Endothelial cell of umbilical vein (primary cell): Measurements from ENCODE around the gene MLEC. TPM values are rescaled to one million over a fixed set of nuclear protein-coding genes. Genes with fewer than 3 reads are reported as not detected.

Experiments
- BruUV-seq: library from RNA; stranded (reverse); fragments of 400-500 nt; replicated peaks from 2 replicates; lab custom pipeline; 2021; lab: Mats Ljungman, UMichigan
- CTCF ChIA-PET: fragments of 300-600, 350-600 bp; sonication (Branson Sonifier 250); formaldehyde crosslinking; loops from one replicate; lab custom pipeline; 2021; ENCODE audit warnings: antibody characterized with exemption, inconsistent platforms; lab: Charles Lee
- POLR2A ChIA-PET: fragments of 300-600, 350-600 bp; sonication (Branson Sonifier 250); formaldehyde crosslinking; loops from one replicate; lab custom pipeline; 2021; ENCODE audit warnings: antibody characterized with exemption, inconsistent platforms; lab: Charles Lee
- DNase-seq: peaks from one replicate; pipeline ENCODE4 v3.0.0-alpha.2; 2011; ENCODE audit warnings: low read depth, low spot score
- FAIRE-seq: peaks from 2 replicates; lab custom pipeline; 2011; peaks lifted over from hg19 to GRCh38; lab: Jason Lieb, UNC
- H2AFZ ChIP-seq: 2 replicates; pipeline ENCODE4 v1.6.0; 2012; ENCODE audit warnings: low read depth, low read length, control low read depth, inconsistent platforms
- H3K27ac ChIP-seq: 2 replicates; pipeline ENCODE4 v1.5.1; 2011; ENCODE audit warnings: low read depth, mild to moderate bottlenecking, control low read depth, low read length, moderate library complexity; ENCODE audit not compliant: insufficient read depth
- H3K27me3 ChIP-seq, 2 experiments: 2 replicates each; pipeline versions ENCODE4 v1.6.0 to v1.6.1; 2011; ENCODE audit warnings: low read length in 2 of 2, mixed read lengths in 1 of 2; ENCODE audit not compliant: control insufficient read depth in 2 of 2, insufficient read depth in 2 of 2
- H3K36me3 ChIP-seq, 2 experiments: 2 replicates in 1 of 2; 3 replicates in 1 of 2; pipeline ENCODE4 v1.5.1; 2011; ENCODE audit warnings: low read length in 2 of 2, mild to moderate bottlenecking in 1 of 2, moderate library complexity in 1 of 2; ENCODE audit not compliant: control insufficient read depth in 2 of 2, insufficient read depth in 2 of 2; ENCODE audit errors: extremely low read depth in 1 of 2
- H3K4me1 ChIP-seq: 3 replicates; pipeline ENCODE4 v1.5.1; 2011; ENCODE audit warnings: mild to moderate bottlenecking, low read length; ENCODE audit not compliant: control insufficient read depth, insufficient read depth; ENCODE audit errors: extremely low read depth
- H3K4me2 ChIP-seq: 2 replicates; pipeline ENCODE4 v1.6.1; 2011; ENCODE audit warnings: low read length, control low read depth, mixed read lengths; ENCODE audit not compliant: insufficient read depth
- H3K4me3 ChIP-seq, 3 experiments: fragments of 200-600 bp in 1 of 3; sonication (generic), shearing (Covaris generic) in 1 of 3; replicated peaks in 1 of 3; 2 replicates each; pipeline ENCODE4 v1.5.1; 2011 to 2016; ENCODE audit warnings: control low read depth in 3 of 3, low read length in 3 of 3, mild to moderate bottlenecking in 2 of 3, inconsistent platforms in 1 of 3, low read depth in 1 of 3, moderate library complexity in 1 of 3; ENCODE audit not compliant: insufficient read depth in 1 of 3
- H3K79me2 ChIP-seq: 2 replicates; pipeline ENCODE4 v1.6.0; 2012; ENCODE audit warnings: low read length, inconsistent platforms; ENCODE audit not compliant: control insufficient read depth, insufficient read depth
- H3K9ac ChIP-seq: replicated peaks from 2 replicates; pipeline ENCODE3; 2011; ENCODE audit warnings: low read length, control low read depth; ENCODE audit not compliant: insufficient read depth; ENCODE audit errors: extremely low read depth
- H3K9me1 ChIP-seq: replicated peaks from 3 replicates; pipeline ENCODE4 v1.6.0; 2011; ENCODE audit warnings: mild to moderate bottlenecking, low read length; ENCODE audit not compliant: control insufficient read depth, insufficient read depth; ENCODE audit errors: extremely low read depth
- H3K9me3 ChIP-seq: replicated peaks from 2 replicates; pipeline ENCODE4 v1.5.1; 2012; ENCODE audit warnings: low read length, inconsistent platforms; ENCODE audit not compliant: control insufficient read depth, insufficient read depth
- H4K20me1 ChIP-seq: replicated peaks from 2 replicates; pipeline ENCODE3; 2011; ENCODE audit warnings: mild to moderate bottlenecking, low read length; ENCODE audit not compliant: control insufficient read depth, insufficient read depth; ENCODE audit errors: extremely low read depth
- GATA2 ChIP-seq: IDR thresholded peaks from 2 replicates; pipeline ENCODE4 v1.7.0; 2011; ENCODE audit warnings: low read depth, mild to moderate bottlenecking, moderate library complexity, mixed read lengths, low read length; ENCODE audit not compliant: insufficient read length, insufficient read depth
- JUN ChIP-seq: IDR thresholded peaks from 2 replicates; pipeline ENCODE4 v1.6.1; 2011; ENCODE audit warnings: borderline replicate concordance, low read depth; ENCODE audit not compliant: insufficient read length, insufficient read depth
- MAX ChIP-seq: IDR thresholded peaks from 2 replicates; pipeline ENCODE4 v1.6.1; 2011; ENCODE audit not compliant: insufficient read depth, insufficient read length
- MYC ChIP-seq: IDR thresholded peaks from one replicate; pipeline ENCODE4 v1.6.1; 2011; ENCODE audit warnings: mild to moderate bottlenecking, low read depth, low read length
- POLR2AphosphoS5 ChIP-seq: IDR thresholded peaks from 2 replicates; pipeline ENCODE4 v1.6.1; 2012; ENCODE audit warnings: low read depth, mild to moderate bottlenecking, control low read depth, low read length, moderate library complexity; ENCODE audit not compliant: insufficient read depth
- dilution Hi-C: fragments of 300-500 bp; cut with MboI; formaldehyde crosslinking; loops from one replicate; pipeline ENCODE4 v1.15.0; 2019; ENCODE audit warnings: low sequenced_read_pairs; ENCODE audit not compliant: extremely low pct_ligation_motif_present
- intact Hi-C: fragments of 100-400 bp; cut with micrococcal nuclease; formaldehyde crosslinking; loops from one replicate; pipeline ENCODE4 v1.10.0; 2022
- polyA plus RNA-seq, 4 experiments: library from polyadenylated mRNA; depleted of rRNA in 3 of 4; stranded (reverse) in 3 of 4; unstranded in 1 of 4; fragments of >200 nt; gene quantifications; 2 replicates each; pipeline versions ENCODE4 v1.2.1 to v1.2.3, GENCODE V29; 2011 to 2012; ENCODE audit warnings: missing spikeins in 1 of 4
- total RNA-seq: library from RNA; stranded (reverse); gene quantifications from 2 replicates; pipeline ENCODE4 v1.2.3, GENCODE V29; 2021

Gene MLEC
- total and polyA plus RNA-seq, 2 donors (not counting 3 experiments of a cell fraction or from before 2014, with no cell fraction given): 28.4 to 144 TPM

- Histone ChIP-seq H3K4me1 (no peaks in the 10 kb centered on the region), H3K79me2 (no peaks in the 10 kb centered on the region), H3K4me2 (no peak overlapping the region), H3K27ac (no peak overlapping the region), H3K4me3 (no peak overlapping the region), H3K36me3 (peaks cover 3 to 13% of the 10 kb centered on the region in 2 experiments), H3K9me3 (no peaks in the 10 kb centered on the region), H3K9me1 (no peaks in the 10 kb centered on the region), H3K9ac (no peak overlapping the region), H3K27me3 (no peaks in the 10 kb centered on the region), H4K20me1 (no peaks in the 10 kb centered on the region), H2AFZ (no peak overlapping the region)
- ChIA-PET POLR2A (no interaction called here), CTCF (interaction anchor here (1.3 kb wide), 1 partner anchor 56 kb away, joined by 5 read pairs; no protein-coding TSS in a partner anchor)
- no peak for FAIRE-seq
- dilution Hi-C loops: no loop called here
- no TSS peak for BruUV-seq
- no peak for DNase-seq
- TF ChIP-seq MYC: no peak
- no peak for TF ChIP-seq GATA2
- no peak for TF ChIP-seq JUN
- intact Hi-C loops: no loop called here
Observed at GRCh38 chr12:120705618-120706017, 18.7 kb downstream of the MLEC start.

GRCh38 chr12:120706029-120706428, 19.1 kb downstream of the MLEC start:
- H4K20me1 ChIP-seq: no peaks in the 10 kb centered on the region
- H3K9me1 ChIP-seq: no peaks in the 10 kb centered on the region
- POLR2A ChIA-PET: no interaction called here
- intact Hi-C loops: no loop called here
- peaks cover 2 to 9% of the 10 kb centered on the region in 2 experiments for H3K36me3 ChIP-seq
- no peak overlapping the region for H3K4me3 ChIP-seq
- TF ChIP-seq POLR2AphosphoS5: no peak
- TF ChIP-seq JUN: no peak
- no peak for TF ChIP-seq MYC
- TF ChIP-seq MAX: no peak
- no peaks in the 10 kb centered on the region for H3K9me3 ChIP-seq
- dilution Hi-C loops: no loop called here
- CTCF ChIA-PET: interaction anchor here (1.3 kb wide), 1 partner anchor 57 kb away, joined by 5 read pairs; no protein-coding TSS in a partner anchor
- H3K27ac ChIP-seq: no peak overlapping the region
- FAIRE-seq: no peak
- no peaks in the 10 kb centered on the region for H3K27me3 ChIP-seq
- H2AFZ ChIP-seq: no peak overlapping the region
- H3K9ac ChIP-seq: no peak overlapping the region
- peaks cover under 1% of the 10 kb centered on the region for H3K4me1 ChIP-seq
- peaks cover 3% of the 10 kb centered on the region for H3K79me2 ChIP-seq
- no peak for DNase-seq
- no TSS peak for BruUV-seq
- H3K4me2 ChIP-seq: no peak overlapping the region
